GM19438 (cell line): ENCODE results near the gene USP24.

Source experiments
- ATAC-seq: cut with Tn5 transposase; IDR thresholded peaks from one replicate; pipeline ENCODE4 v1.9.1; 2021; ENCODE audit warnings: low read depth; ENCODE audit not compliant: unreplicated experiment

Gene USP24

GRCh38 chr1:55059302-55060132 is 155.6 kb downstream of the USP24 start:
- no peak for ATAC-seq

DNA sequence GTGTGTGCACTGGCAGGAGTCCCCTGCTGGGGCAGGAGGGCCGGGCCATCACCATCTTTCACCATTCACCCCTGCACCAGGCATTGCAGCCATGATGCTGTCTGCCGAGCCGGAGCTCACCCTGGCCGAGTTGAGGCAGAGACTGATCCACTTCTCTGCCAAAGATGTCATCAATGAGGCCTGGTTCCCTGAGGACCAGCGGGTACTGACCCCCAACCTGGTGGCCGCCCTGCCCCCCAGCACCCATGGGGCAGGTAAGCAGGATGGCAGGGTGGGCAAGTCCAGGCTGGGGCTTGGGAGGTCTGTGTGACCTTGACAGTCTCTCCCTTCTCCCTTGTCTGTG is 157.2 kb downstream of the USP24 start:
- no peak for ATAC-seq

DNA sequence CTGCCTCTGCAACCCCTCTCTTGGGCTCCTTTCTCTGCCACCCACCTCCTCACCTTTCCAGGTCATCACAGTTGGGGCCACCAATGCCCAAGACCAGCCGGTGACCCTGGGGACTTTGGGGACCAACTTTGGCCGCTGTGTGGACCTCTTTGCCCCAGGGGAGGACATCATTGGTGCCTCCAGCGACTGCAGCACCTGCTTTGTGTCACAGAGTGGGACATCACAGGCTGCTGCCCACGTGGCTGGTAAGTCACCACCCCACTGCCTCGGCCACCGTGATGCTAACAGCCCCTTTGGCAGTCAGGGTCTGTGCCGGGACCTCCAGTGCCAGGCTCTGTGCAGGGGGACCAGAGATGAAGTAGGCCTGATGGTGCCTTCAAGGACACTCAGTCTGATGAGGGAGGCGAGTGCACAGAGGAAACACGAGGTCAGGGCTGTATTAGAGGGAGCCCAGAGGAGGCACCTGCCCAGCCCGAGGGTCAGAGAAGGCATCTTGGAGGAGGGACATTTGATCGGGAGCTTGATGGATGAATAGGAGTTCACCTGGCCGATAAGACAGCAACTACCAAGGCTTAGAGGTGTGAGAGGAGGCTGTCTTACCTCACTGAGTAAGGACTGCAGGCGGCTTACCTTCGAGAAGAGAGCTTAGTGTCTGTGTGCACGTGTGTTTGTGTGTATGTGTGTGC is 157.8 kb downstream of the USP24 start:
- ATAC-seq = no peak

DNA sequence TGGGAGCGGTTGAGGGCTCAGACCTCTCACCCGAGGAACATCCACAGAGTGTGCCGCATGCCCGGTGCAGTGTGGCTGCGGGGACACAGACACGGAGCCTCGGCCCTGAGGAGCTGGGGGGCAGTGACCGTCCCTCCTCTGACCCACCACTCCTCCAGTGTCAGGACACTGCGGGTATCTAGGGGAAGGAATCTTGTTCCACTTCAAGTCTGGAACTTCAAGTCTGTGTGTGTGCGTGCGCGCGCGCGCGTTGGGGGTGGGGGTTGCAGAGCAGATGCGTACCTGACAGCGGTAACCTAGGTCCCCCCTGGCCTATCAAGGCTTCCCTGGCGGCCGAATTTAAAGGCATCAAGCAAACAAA is 158.6 kb downstream of the USP24 start:
- ATAC-seq = no peak

- ATAC-seq = no peak
Observed at GRCh38 chr1:55055951-55056631, 159.1 kb downstream of the USP24 start.

DNA sequence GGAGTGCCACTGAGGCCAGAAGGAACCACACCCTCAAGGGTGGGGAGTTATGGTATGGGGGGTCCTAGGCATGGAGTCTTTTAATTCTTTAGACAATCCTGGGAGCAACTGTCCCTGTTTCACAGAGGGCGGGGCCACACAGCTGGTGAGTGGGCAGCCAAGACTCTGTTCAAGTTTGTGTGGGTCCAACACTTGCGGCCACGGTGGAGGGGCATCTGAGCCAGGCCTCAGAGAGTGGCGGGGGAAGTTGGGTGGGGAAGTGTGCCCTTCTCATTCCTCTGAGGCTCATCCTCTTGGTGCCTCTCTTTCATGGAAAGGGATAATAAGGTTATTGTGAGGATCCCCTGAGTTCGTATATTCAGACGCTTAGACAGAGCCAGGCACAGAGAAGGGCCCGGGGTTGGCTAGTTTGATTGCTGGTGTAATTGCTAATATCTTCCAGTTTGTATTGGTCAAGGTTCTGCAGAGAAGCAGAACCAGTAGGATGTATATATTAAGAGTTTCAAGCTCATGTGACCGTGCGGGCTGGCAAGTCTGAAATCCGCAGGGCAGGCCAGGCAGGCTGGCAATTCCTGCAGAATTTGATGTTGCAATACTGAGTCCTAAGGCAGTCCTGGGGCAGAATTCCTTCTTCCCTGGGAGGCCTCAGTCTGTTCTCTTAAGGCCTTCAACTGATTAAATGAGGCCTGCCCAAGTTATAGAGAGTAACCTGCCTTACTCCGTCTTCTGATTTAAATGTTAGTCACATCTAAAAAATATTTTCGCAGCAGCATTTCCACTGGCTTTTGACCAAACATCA is 159.9 kb downstream of the USP24 start:
- ATAC-seq = no peak

DNA sequence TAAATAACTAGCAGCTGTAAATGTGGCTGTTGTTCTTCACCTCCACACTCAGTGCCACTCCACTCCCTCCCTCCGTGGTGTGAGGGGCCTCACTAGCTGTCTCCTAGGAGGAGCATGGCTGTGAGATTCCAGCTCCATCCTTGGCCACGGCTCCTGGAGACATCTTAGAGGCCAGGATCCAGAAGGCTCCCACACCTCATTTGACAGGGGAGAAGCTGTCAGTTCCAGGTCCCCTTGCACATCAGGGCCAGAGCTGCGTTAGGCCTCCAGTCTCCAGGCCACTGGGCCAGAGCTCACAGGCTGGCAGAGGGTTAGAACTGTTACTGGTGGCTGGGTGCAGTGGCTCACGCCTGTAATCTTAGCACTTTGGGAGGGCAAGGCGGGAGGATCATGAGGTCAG is 160.8 kb downstream of the USP24 start:
- no peak for ATAC-seq

DNA sequence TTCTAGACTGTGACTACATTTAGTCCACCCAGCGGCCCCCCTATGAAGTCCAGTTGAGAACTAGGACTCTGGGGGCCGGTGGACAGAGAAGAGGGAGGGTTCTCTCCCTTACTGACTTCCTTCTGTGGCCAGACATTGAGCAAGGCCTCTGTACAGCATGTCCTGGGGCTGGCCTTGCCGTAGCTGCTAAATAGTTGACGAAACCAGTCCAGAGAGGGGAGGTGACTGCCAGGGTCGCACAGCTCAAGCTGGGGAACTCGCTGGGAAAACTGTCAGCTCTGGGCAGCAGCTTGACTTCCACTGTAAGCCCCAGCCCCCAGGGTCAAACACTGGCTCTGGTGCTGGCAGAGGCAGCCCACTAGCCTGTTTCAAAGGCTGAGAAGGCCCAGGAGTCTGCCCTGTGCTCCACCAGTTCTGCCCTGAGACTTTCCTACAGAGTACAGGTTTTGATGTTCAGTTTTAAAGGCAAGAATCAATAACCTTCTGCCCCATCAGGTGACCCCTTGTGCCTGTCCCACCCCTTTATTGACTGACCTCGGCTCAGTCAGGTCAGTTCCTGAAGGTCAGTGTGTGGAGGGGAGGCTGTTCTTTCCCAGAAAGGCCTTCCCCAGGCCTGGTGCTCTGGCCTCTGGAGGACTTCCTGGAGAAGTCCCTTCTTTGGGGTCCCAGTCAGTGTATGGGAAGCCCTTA is 161.8 kb downstream of the USP24 start:
- ATAC-seq = no peak

DNA sequence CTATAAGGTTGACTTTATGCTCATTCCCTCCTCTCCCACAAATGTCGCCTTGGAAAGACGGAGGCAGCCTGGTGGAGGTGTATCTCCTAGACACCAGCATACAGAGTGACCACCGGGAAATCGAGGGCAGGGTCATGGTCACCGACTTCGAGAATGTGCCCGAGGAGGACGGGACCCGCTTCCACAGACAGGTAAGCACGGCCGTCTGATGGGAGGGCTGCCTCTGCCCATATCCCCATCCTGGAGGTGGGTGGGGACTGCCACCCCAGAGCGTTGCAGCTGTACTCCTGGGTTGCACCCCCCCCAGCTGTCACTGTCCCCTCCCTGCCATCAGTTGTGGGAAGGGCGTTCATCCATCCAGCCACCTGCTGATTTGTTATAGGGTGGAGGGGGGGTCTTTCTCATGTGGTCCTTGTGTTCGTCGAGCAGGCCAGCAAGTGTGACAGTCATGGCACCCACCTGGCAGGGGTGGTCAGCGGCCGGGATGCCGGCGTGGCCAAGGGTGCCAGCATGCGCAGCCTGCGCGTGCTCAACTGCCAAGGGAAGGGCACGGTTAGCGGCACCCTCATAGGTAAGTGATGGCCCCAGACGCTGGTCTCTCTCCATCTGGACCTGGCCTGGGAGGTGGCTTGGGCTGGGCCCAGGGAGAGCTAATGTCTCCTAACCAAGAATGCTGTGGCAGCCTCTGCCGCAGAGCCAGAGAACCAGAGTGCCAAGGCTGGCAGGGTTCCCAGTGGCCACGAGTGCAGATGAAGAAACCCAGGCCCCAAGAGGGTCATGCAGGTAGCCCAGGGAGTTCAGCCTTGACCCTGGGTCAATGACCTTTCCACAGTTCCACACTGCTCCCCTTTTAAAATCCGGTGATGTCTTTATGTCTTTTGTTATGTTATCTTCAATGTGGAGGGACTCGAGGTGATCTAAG is 162.7 kb downstream of the USP24 start:
- no peak for ATAC-seq

DNA sequence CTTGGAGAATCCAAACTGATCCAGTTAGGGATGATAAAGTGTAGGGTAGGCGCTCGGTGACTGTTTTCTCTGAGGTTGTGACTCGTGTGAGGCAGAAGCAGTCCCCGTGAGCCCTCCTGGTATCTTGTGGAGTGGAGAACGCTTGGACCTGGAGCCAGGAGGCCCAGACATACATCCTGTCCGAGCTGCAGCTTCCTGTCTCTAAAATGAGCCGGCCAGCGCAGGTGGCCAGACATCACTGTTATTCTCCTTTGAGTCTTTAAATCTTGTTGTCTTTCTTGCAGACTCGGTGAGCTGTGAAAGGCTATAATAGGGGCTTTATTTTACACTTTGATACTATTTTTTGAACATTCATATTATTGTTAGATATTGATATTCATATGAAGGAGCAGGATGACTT is 163.5 kb downstream of the USP24 start:
- ATAC-seq = no peak

- ATAC-seq = no peak
Observed at GRCh38 chr1:55051169-55051568, 164.0 kb downstream of the USP24 start.

DNA sequence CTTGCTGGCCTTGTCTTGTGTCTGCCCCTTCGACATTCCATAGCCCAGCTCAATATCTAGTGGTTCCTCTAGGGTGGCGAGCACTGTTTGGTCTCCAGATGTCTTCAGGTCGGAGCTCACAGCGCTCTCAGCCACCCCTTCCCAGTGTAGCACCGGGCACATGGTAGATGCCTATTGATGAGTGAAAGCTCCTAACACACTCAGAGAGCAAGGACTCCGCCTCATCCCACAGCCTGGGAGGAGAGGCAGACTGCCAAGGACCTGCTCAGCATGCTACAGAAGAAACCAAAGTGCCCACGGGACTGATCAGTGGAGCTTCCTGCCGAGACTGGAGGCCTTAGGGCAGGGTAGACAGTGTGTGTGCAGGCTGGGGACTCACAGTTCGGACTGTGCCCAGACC is 164.9 kb downstream of the USP24 start:
- ATAC-seq = no peak

GRCh38 chr1:55049914-55050278 is 165.3 kb downstream of the USP24 start:
- no peak for ATAC-seq

DNA sequence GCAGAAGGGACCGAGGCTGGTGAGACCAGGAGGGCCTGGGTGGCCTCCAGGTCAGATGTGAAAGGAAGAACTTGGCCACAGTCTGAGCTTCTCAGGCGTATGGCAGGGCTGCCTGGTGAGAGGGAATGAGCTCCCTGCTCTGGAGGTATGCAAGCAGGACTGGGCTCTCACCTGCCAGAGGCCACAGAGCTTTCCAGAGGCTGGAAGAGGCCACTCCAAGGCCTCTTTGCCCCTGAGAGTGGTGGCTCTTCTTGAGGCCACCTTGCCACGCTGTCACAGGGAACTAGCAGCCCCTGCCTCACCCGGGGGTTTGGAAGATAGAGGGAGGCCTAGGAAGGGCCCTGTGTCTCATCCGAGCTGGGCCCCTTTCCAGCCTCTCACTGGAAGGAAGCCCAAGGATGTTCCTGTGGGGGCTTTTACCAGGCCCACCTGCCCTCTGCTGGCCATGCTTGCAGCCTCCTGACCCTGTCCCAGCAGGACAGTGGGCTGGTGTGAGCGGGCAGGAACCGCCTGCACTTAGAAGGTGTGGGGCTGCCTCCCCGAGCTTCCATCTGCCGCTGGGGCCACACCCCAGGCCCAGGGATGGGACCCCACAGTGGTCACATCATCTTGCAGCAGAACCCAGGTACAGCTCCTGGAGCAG is 165.8 kb downstream of the USP24 start:
- no peak for ATAC-seq

- no peak for ATAC-seq
Observed at GRCh38 chr1:55048453-55049270, 166.5 kb downstream of the USP24 start.

GRCh38 chr1:55047611-55048010 is 167.6 kb downstream of the USP24 start:
- no peak for ATAC-seq

GRCh38 chr1:55046871-55047270 is 168.3 kb downstream of the USP24 start:
- no peak for ATAC-seq

- ATAC-seq = no peak
Observed at GRCh38 chr1:55045430-55045829, 169.7 kb downstream of the USP24 start.
